ENCODE data around the gene ENOSF1. TPM values are rescaled to one million over a fixed set of nuclear protein-coding genes. Genes with fewer than 3 reads are reported as not detected.
A peak's percentile ranks its signal among the peaks of the same experiment; 100 is the strongest.
"Not testable (repeated sequence)": the region's sequence is repeated elsewhere in the genome, so short reads cannot be mapped to it uniquely, and the experiment has no call there.

ENOSF1 gene, protein sequence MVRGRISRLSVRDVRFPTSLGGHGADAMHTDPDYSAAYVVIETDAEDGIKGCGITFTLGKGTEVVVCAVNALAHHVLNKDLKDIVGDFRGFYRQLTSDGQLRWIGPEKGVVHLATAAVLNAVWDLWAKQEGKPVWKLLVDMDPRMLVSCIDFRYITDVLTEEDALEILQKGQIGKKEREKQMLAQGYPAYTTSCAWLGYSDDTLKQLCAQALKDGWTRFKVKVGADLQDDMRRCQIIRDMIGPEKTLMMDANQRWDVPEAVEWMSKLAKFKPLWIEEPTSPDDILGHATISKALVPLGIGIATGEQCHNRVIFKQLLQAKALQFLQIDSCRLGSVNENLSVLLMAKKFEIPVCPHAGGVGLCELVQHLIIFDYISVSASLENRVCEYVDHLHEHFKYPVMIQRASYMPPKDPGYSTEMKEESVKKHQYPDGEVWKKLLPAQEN
- 100 to 1,000 TPM in 2 of 4 donors, 10 to 100 TPM in 2; 57.5 to 192 (median 101) TPM for total RNA-seq

DNA sequence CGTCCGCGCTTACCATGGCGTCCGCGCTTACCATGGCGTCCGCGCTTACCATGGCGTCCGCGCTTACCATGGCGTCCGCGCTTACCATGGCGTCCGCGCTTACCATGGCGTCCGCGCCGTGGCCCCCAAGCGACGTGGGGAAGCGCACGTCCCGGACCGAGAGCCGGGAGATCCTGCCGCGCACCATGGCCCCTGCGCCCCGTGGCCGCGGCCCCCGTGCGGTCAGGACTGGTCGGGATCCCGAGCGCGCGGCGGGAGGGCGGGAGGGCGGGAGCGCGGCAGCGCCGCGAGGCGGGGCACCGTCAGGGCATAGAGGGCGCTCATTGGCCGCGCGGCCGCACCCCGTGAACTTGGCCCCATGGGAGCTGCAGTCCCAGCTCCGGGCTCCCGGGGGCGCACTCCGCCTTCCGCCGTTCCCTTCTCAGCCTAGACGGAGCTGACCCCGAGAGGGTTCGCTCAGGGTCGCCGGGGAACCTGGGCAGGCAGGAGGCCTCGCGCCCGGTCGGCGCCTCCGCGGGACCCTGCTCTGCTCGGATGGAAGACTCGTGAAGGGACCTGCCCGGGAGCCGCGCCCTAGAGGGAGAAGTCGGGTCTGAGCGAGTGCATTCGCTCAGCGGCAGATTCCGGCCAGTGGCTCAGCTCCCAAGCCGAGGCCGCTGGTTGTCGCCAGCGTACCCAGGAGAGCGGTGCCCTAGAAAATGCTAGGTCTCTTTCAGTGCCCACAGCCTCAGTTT lies at the start of gene ENOSF1:
ENOSF1 (minus strand) TSS at position 230 of the 734 bp plus-strand sequence; CDS start at position 187, 43 bp downstream.
- 16% methylated on average over 20 of the region's 91 CpGs; no CpG with 5 or more reads in 1 of the 2 donors for WGBS, 2 donors

DNA sequence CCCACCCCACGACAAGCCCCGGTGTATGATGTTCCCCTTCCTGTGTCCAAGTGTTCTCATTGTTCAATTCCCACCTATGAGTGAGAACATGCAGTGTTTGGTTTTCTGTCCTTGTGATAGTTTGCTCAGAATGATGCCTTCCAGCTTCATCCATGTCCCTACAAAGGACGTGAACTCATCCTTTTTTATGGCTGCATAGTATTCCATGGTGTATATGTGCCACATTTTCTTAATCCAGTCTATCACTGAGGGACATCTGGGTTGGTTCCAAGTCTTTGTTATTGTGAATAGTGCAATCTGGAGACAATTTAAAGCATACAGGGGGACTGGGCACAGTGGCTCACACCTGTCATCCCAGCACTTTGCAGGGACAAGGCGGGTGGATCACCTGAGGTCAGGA lies 47.4 kb upstream of the ENOSF1 start:
- H3K4me3 ChIP-seq (replicated peaks in 1 of 3); DNase-seq; H3K36me3 ChIP-seq; H3K9me3 ChIP-seq; H3K27ac ChIP-seq; H3K4me1 ChIP-seq; H3K27me3 ChIP-seq; intact Hi-C loops (cut with DNase I): not testable (repeated sequence)
- 90 to 98% methylated on average over 4 of the region's 4 CpGs for WGBS, 2 donors

More for the DNA sequence above, at the start of gene ENOSF1:
- peak within 1 kb of the TSS; percentile 37 to 60 (median 56) for H3K4me3 ChIP-seq (replicated peaks in 1 of 3)
- H3K4me1 ChIP-seq = peaks cover 21 to 22% of the 10 kb centered on the region in 2 donors
- peak in 1 of 2 donors; percentile 69 for TF ChIP-seq POLR2A (IDR thresholded peaks at IDR 0.05)
- TF ChIP-seq, protein P1, sequence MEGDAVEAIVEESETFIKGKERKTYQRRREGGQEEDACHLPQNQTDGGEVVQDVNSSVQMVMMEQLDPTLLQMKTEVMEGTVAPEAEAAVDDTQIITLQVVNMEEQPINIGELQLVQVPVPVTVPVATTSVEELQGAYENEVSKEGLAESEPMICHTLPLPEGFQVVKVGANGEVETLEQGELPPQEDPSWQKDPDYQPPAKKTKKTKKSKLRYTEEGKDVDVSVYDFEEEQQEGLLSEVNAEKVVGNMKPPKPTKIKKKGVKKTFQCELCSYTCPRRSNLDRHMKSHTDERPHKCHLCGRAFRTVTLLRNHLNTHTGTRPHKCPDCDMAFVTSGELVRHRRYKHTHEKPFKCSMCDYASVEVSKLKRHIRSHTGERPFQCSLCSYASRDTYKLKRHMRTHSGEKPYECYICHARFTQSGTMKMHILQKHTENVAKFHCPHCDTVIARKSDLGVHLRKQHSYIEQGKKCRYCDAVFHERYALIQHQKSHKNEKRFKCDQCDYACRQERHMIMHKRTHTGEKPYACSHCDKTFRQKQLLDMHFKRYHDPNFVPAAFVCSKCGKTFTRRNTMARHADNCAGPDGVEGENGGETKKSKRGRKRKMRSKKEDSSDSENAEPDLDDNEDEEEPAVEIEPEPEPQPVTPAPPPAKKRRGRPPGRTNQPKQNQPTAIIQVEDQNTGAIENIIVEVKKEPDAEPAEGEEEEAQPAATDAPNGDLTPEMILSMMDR (IDR thresholded peaks at IDR 0.05) = peak; percentile 50 to 91 (median 78)
- intact Hi-C loops (cut with DNase I) = no loop called here
- H3K9me3 ChIP-seq = no peaks in the 10 kb centered on the region
- H3K27me3 ChIP-seq = no peaks in the 10 kb centered on the region
- peak within 1 kb of the TSS; percentile 83 to 92 (median 90) for H3K27ac ChIP-seq
- peak; percentile 83 for DNase-seq
- H3K36me3 ChIP-seq = no peaks in the 10 kb centered on the region

DNA sequence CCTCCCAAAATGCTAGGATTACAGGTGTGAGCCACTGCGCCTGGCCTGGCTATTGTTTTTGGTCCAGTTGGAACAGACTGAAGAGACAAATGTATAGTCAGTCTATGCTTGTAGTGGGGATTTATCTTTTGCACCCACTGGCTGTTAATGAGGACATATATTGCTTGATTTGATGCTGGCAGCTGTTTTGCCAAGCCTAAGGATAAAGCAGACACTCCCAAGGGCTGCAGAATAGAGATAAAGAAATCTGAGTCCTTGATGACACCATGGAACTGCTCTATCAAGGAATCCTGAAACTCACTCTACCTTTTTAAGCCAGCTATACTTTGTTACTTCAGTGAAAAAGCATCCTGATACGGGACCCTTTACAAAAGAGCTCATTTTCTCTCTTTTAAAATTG lies 43.1 kb upstream of the ENOSF1 start:
- no peaks in the 10 kb centered on the region for H3K27me3 ChIP-seq
- no peak for TF ChIP-seq POLR2A (IDR thresholded peaks at IDR 0.05)
- TF ChIP-seq, protein P1 (IDR thresholded peaks at IDR 0.05) = no peak
- 68 to 78% methylated on average over 2 of the region's 2 CpGs for WGBS, 2 donors
- H3K36me3 ChIP-seq = no peaks in the 10 kb centered on the region
- no peak for DNase-seq
- H3K27ac ChIP-seq = no peak overlapping the region
- no peak overlapping the region for H3K4me3 ChIP-seq (replicated peaks in 1 of 3)
- H3K9me3 ChIP-seq = no peaks in the 10 kb centered on the region
- H3K4me1 ChIP-seq = peaks cover 9 to 15% of the 10 kb centered on the region in 2 donors
- intact Hi-C loops (cut with DNase I) = no loop called here

DNA sequence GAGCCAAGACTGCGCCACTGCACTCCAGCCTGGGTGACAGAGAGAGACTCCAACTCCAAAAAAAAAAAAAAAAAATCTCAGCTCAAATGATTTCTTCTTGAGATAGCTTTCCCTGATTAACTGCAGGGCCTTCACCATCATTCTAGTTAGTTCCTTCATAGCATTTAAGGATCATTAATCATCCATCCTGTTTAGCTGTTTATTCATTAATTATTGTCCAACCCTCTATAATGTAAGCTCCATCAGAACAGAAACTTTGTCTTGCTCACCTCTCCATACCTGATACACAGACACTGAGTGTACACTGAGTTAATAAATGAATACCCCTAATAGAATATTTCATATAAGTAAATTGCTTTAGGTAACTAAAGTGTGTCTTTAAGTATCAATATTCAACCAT lies 42.2 kb upstream of the ENOSF1 start:
- no peak for DNase-seq
- Histone ChIP-seq H3K4me3 (replicated peaks in 1 of 3) (no peak overlapping the region), H3K36me3 (no peaks in the 10 kb centered on the region), H3K4me1 (peaks cover 9 to 15% of the 10 kb centered on the region in 2 donors), H3K27ac (no peak overlapping the region), H3K27me3 (no peaks in the 10 kb centered on the region), H3K9me3 (no peaks in the 10 kb centered on the region)
- WGBS, 2 donors = 93 to 100% methylated on average over 1 of the region's 1 CpG
- TF ChIP-seq POLR2A (IDR thresholded peaks at IDR 0.05) = no peak
- TF ChIP-seq, protein P1 (IDR thresholded peaks at IDR 0.05) = no peak
- intact Hi-C loops (cut with DNase I) = no loop called here

DNA sequence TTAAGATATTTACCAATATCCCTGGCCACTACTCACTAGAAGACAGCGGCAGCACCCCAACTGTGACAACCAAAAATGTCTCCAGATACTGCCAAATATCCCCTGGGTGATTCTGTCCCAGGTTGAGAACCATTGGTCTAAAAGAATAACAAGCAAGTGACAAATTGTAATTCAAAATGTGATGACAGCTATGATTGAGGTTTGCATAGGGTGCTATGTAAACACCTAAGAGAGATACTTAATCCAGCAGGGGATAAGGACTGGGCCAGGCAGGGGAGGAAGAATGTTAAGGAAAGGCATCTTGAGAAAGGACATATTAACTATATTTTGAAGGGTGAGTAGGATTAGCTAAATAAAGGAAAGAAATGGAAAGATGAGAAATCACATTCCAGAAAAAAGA lies 38.0 kb upstream of the ENOSF1 start:
- Histone ChIP-seq H3K4me1 (peaks cover 9 to 15% of the 10 kb centered on the region in 2 donors), H3K9me3 (no peaks in the 10 kb centered on the region), H3K4me3 (replicated peaks in 1 of 3) (no peak overlapping the region), H3K27ac (peak overlapping the region in 1 of 3 donors; percentile 1), H3K27me3 (no peaks in the 10 kb centered on the region), H3K36me3 (no peaks in the 10 kb centered on the region)
- TF ChIP-seq, protein P1 (IDR thresholded peaks at IDR 0.05) = no peak
- intact Hi-C loops (cut with DNase I) = no loop called here
- WGBS, 2 donors = 96 to 100% methylated on average over 1 of the region's 1 CpG
- no peak for DNase-seq

All from thyroid gland (tissue), 4 donors.